ENCODE measurements around the gene SEZ6. TPM values are rescaled to one million over a fixed set of nuclear protein-coding genes. Genes with fewer than 3 reads are reported as not detected.

Gene SEZ6
- total RNA-seq, 3 donors from 2014 or later (not counting 1 experiment from before 2014, with no cell fraction given): 0.33 to 1.4 (median 0.97) TPM

DNA sequence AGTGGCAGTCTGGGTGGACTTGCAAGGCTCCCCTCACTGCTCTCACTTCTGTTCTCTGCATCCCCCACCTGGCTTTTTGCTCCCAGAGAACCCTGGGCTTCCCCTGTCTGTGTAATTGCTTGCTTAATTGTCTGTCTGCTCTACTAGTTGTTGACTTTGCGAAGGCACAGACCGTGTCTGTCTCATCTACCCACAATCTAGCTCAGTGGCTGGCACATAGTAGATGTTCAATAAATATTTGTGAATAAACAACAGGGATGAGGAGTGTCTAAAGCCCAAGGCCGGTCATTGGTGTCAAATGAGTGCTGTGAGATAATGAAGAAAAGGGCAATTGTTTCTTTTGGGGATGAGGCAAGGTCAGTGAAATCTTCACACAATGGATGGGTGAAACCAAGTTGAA lies 2.8 kb upstream of the SEZ6 start:
- WGBS (ENCODE audit: insufficient coverage): 84% methylated on average over 3 of the region's 3 CpGs
- peaks cover 31% of the 10 kb centered on the region for H3K27me3 ChIP-seq (ENCODE audit: control insufficient read depth, insufficient read depth, low read length)
- no peak overlapping the region for H3K27ac Mint-ChIP-seq
- H3K27ac ChIP-seq (ENCODE audit: low read length): no peak overlapping the region
- H3K36me3 Mint-ChIP-seq: no peaks in the 10 kb centered on the region
- H3K36me3 ChIP-seq (ENCODE audit: control insufficient read depth, insufficient read depth, low read length): no peaks in the 10 kb centered on the region
- intact Hi-C loops (cut with micrococcal nuclease): no loop called here
- H3K4me3 Mint-ChIP-seq: no peak overlapping the region
- TF ChIP-seq, protein P1, sequence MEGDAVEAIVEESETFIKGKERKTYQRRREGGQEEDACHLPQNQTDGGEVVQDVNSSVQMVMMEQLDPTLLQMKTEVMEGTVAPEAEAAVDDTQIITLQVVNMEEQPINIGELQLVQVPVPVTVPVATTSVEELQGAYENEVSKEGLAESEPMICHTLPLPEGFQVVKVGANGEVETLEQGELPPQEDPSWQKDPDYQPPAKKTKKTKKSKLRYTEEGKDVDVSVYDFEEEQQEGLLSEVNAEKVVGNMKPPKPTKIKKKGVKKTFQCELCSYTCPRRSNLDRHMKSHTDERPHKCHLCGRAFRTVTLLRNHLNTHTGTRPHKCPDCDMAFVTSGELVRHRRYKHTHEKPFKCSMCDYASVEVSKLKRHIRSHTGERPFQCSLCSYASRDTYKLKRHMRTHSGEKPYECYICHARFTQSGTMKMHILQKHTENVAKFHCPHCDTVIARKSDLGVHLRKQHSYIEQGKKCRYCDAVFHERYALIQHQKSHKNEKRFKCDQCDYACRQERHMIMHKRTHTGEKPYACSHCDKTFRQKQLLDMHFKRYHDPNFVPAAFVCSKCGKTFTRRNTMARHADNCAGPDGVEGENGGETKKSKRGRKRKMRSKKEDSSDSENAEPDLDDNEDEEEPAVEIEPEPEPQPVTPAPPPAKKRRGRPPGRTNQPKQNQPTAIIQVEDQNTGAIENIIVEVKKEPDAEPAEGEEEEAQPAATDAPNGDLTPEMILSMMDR (IDR thresholded peaks at IDR 0.05): no peak
- no peaks in the 10 kb centered on the region for H3K9me3 Mint-ChIP-seq
- ATAC-seq: no peak
- no peak for DNase-seq
- no peaks in the 10 kb centered on the region for H3K9me3 ChIP-seq (ENCODE audit: control insufficient read depth, insufficient read depth, low read length)
- peaks cover 38 to 44% of the 10 kb centered on the region in 2 donors for H3K27me3 Mint-ChIP-seq (ENCODE audit: low read depth in 2 of 2)
- H3K4me1 Mint-ChIP-seq: peaks cover 0 to 7% of the 10 kb centered on the region in 2 donors
- peaks cover 3% of the 10 kb centered on the region for H3K4me1 ChIP-seq (ENCODE audit: control insufficient read depth, insufficient read depth, low read length)
- H3K4me3 ChIP-seq (ENCODE audit: low read length): no peak overlapping the region

- Mint-ChIP-seq H3K4me3 (no peak overlapping the region), H3K4me1 (peaks cover 0 to 7% of the 10 kb centered on the region in 2 donors), H3K27ac (no peak overlapping the region), H3K36me3 (no peaks in the 10 kb centered on the region), H3K9me3 (no peaks in the 10 kb centered on the region), H3K27me3 (ENCODE audit: low read depth in 2 of 2) (peaks cover 44 to 48% of the 10 kb centered on the region in 2 donors)
- intact Hi-C loops (cut with micrococcal nuclease): no loop called here
- 66% methylated on average over 2 of the region's 2 CpGs for WGBS (ENCODE audit: insufficient coverage)
- no peak for ATAC-seq
- H3K9me3 ChIP-seq (ENCODE audit: control insufficient read depth, insufficient read depth, low read length): no peaks in the 10 kb centered on the region
- DNase-seq: no peak
- H3K27ac ChIP-seq (ENCODE audit: low read length): no peak overlapping the region
- H3K4me3 ChIP-seq (ENCODE audit: low read length): no peak overlapping the region
- TF ChIP-seq, protein P1 (IDR thresholded peaks at IDR 0.05): no peak
- H3K27me3 ChIP-seq (ENCODE audit: control insufficient read depth, insufficient read depth, low read length): peaks cover 35% of the 10 kb centered on the region
- H3K36me3 ChIP-seq (ENCODE audit: control insufficient read depth, insufficient read depth, low read length): no peaks in the 10 kb centered on the region
- H3K4me1 ChIP-seq (ENCODE audit: control insufficient read depth, insufficient read depth, low read length): peaks cover 3% of the 10 kb centered on the region
These were observed 2.1 kb upstream of the SEZ6 start for GRCh38 chr17:29007860-29008455.

DNA sequence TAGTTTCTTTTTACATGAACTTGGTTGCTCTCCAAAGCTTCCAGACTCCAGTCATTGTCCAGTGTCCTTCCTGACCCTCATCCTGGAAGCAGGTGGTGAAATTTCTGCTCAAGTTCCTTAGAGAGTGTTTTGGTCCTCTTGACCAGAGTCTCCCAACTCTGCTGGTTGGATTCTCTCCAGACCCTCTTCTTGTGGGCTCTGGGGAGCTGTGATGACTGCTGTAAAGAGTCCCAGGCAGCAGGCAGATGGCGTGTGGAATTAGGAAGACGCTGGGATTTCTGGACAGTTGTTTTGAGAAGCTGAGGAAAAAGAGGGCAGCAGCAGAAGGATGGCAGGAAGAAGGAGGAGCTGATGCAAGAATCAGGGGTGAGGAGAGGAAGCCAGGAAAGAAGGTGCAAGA lies 1.6 kb upstream of the SEZ6 start:
- ATAC-seq: no peak
- Histone ChIP-seq H3K4me3 (ENCODE audit: low read length) (no peak overlapping the region), H3K36me3 (ENCODE audit: control insufficient read depth, insufficient read depth, low read length) (no peaks in the 10 kb centered on the region), H3K27ac (ENCODE audit: low read length) (no peak overlapping the region), H3K4me1 (ENCODE audit: control insufficient read depth, insufficient read depth, low read length) (peaks cover 3% of the 10 kb centered on the region), H3K27me3 (ENCODE audit: control insufficient read depth, insufficient read depth, low read length) (peaks cover 37% of the 10 kb centered on the region), H3K9me3 (ENCODE audit: control insufficient read depth, insufficient read depth, low read length) (no peaks in the 10 kb centered on the region)
- TF ChIP-seq, protein P1 (IDR thresholded peaks at IDR 0.05): no peak
- H3K36me3 Mint-ChIP-seq: no peaks in the 10 kb centered on the region
- 38% methylated on average over 2 of the region's 2 CpGs for WGBS (ENCODE audit: insufficient coverage)
- no peak for DNase-seq
- no peak overlapping the region for H3K27ac Mint-ChIP-seq
- intact Hi-C loops (cut with micrococcal nuclease): no loop called here
- peaks cover 0 to 7% of the 10 kb centered on the region in 2 donors for H3K4me1 Mint-ChIP-seq
- peaks cover 48 to 50% of the 10 kb centered on the region in 2 donors for H3K27me3 Mint-ChIP-seq (ENCODE audit: low read depth in 2 of 2)
- H3K4me3 Mint-ChIP-seq: no peak overlapping the region
- no peaks in the 10 kb centered on the region for H3K9me3 Mint-ChIP-seq
